Measurements from ENCODE around the gene CENPP.

The CENPP gene

GRCh38 chr9:92507005-92507404 lies 181.3 kb downstream of the CENPP start:
- TF ChIP-seq, protein P1, sequence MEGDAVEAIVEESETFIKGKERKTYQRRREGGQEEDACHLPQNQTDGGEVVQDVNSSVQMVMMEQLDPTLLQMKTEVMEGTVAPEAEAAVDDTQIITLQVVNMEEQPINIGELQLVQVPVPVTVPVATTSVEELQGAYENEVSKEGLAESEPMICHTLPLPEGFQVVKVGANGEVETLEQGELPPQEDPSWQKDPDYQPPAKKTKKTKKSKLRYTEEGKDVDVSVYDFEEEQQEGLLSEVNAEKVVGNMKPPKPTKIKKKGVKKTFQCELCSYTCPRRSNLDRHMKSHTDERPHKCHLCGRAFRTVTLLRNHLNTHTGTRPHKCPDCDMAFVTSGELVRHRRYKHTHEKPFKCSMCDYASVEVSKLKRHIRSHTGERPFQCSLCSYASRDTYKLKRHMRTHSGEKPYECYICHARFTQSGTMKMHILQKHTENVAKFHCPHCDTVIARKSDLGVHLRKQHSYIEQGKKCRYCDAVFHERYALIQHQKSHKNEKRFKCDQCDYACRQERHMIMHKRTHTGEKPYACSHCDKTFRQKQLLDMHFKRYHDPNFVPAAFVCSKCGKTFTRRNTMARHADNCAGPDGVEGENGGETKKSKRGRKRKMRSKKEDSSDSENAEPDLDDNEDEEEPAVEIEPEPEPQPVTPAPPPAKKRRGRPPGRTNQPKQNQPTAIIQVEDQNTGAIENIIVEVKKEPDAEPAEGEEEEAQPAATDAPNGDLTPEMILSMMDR (IDR thresholded peaks at IDR 0.05) = no peak
- no peaks in the 10 kb centered on the region for H3K9me3 ChIP-seq
- H3K4me1 ChIP-seq (ENCODE audit: control insufficient read depth in 1 of 2, insufficient read depth in 1 of 2, low read depth in 1 of 2, low read length in 1 of 2) = peaks cover 8 to 9% of the 10 kb centered on the region in 2 experiments
- no peak overlapping the region for H3K27ac ChIP-seq
- no peaks in the 10 kb centered on the region for H3K27me3 ChIP-seq
- H3K4me3 ChIP-seq (ENCODE audit: low read depth in 1 of 2, low read length in 1 of 2) = no peak overlapping the region
- H3K36me3 ChIP-seq = no peaks in the 10 kb centered on the region

- Histone ChIP-seq H3K36me3 (no peaks in the 10 kb centered on the region), H3K4me1 (ENCODE audit: control insufficient read depth in 1 of 2, insufficient read depth in 1 of 2, low read depth in 1 of 2, low read length in 1 of 2) (peaks cover 8 to 9% of the 10 kb centered on the region in 2 experiments), H3K9me3 (no peaks in the 10 kb centered on the region), H3K27me3 (no peaks in the 10 kb centered on the region), H3K27ac (no peak overlapping the region), H3K4me3 (ENCODE audit: low read depth in 1 of 2, low read length in 1 of 2) (no peak overlapping the region)
- TF ChIP-seq, protein P1 (IDR thresholded peaks at IDR 0.05) = no peak
These were observed 181.7 kb downstream of the CENPP start for GRCh38 chr9:92507496-92507895.

DNA sequence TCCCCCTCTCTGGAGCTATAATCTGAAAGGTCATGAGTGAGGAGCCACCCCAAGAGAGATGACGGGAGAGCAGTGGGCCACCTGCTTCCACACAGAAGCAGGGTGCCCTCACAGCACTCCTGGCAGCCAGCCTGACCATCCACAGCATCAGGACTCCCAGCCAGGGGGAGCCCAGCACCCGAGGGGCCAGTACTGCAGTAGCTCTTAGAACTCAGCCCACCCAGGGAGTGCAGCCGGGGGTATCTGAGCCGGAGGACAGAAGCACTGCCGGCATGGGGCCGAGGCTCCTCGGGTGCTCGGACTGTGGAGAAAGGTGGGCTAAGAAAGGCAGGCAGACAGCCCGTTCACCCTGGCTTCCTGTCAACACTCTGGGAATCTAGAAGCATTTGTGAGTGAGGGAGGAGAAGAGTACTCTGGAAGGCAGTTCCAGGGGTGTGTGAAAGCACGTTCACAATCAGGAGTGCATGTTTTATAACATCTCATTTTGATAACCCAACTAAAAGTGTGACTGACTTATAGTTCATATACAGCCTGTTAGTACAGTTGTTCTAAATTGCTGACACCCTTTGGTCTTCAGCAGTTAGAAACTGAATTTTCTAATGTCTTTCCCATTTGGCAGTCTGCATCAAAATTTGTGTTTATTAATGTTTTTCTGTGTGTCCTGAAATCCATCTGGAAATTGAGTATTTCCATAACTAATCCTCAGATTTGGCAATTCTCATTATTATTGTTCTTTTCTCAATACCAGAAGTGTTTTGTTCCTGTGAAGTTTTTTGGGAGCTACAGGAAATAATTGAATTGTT lies 182.5 kb downstream of the CENPP start:
- H3K27me3 ChIP-seq = no peaks in the 10 kb centered on the region
- H3K9me3 ChIP-seq = no peaks in the 10 kb centered on the region
- TF ChIP-seq, protein P1 (IDR thresholded peaks at IDR 0.05) = no peak
- H3K36me3 ChIP-seq = no peaks in the 10 kb centered on the region
- no peak overlapping the region for H3K4me3 ChIP-seq (ENCODE audit: low read depth in 1 of 2, low read length in 1 of 2)
- H3K4me1 ChIP-seq (ENCODE audit: control insufficient read depth in 1 of 2, insufficient read depth in 1 of 2, low read depth in 1 of 2, low read length in 1 of 2) = peaks cover 8 to 9% of the 10 kb centered on the region in 2 experiments
- H3K27ac ChIP-seq = no peak overlapping the region

- Histone ChIP-seq H3K36me3 (no peaks in the 10 kb centered on the region), H3K4me3 (ENCODE audit: low read depth in 1 of 2, low read length in 1 of 2) (no peak overlapping the region), H3K9me3 (no peaks in the 10 kb centered on the region), H3K27me3 (no peaks in the 10 kb centered on the region), H3K4me1 (ENCODE audit: control insufficient read depth in 1 of 2, insufficient read depth in 1 of 2, low read depth in 1 of 2, low read length in 1 of 2) (peaks cover 8 to 9% of the 10 kb centered on the region in 2 experiments), H3K27ac (no peak overlapping the region)
- TF ChIP-seq, protein P1 (IDR thresholded peaks at IDR 0.05) = no peak
These were observed 183.3 kb downstream of the CENPP start for GRCh38 chr9:92509050-92509449.

DNA sequence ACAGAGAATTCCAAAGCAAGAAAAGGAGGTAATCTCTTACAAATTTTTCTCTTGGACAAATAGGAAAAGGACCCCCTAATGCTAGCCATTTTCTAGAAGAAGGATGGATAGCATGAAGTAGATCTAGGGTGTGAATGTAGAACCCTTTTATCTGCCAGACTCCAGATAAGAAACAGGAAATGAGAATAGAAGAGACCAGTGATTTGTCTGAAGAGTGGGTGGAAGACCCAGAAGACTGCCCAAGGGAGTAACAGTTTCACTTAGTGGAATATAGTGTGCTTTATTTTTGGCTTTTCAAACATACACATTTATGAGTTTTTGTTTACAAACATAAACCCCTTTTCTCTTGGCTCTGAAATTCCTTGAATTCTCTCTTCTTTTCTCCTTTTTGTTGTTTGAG lies 185.0 kb downstream of the CENPP start:
- Histone ChIP-seq H3K36me3 (no peaks in the 10 kb centered on the region), H3K4me3 (ENCODE audit: low read depth in 1 of 2, low read length in 1 of 2) (no peak overlapping the region), H3K27ac (no peak overlapping the region), H3K27me3 (no peaks in the 10 kb centered on the region), H3K4me1 (ENCODE audit: control insufficient read depth in 1 of 2, insufficient read depth in 1 of 2, low read depth in 1 of 2, low read length in 1 of 2) (peaks cover 8 to 9% of the 10 kb centered on the region in 2 experiments), H3K9me3 (no peaks in the 10 kb centered on the region)
- TF ChIP-seq, protein P1 (IDR thresholded peaks at IDR 0.05) = no peak
